ENCODE results near the gene PRKCB.
"Not testable (repeated sequence)": the region's sequence is repeated elsewhere in the genome, so short reads cannot be mapped to it uniquely, and the experiment has no call there.

- TF ChIP-seq ZNF148 (tag by site-specific recombination; IDR thresholded peaks at IDR 0.05; ENCODE audit: borderline replicate concordance); ZNF610 (tag by site-specific recombination; IDR thresholded peaks at IDR 0.05; ENCODE audit: borderline replicate concordance); ZNF513 (tag by site-specific recombination; IDR thresholded peaks at IDR 0.05); CTCF (tag by site-specific recombination; IDR thresholded peaks at IDR 0.05); ZNF280C (tag by site-specific recombination; IDR thresholded peaks at IDR 0.05); ZNF292 (tag by site-specific recombination; IDR thresholded peaks at IDR 0.05; ENCODE audit: borderline replicate concordance, low read depth); ELK4 (IDR thresholded peaks at IDR 0.05; ENCODE audit: borderline replicate concordance, low read depth, low read length); ZNF19 (tag by site-specific recombination; IDR thresholded peaks at IDR 0.05; ENCODE audit: low read depth); SCRT1 (tag by site-specific recombination; IDR thresholded peaks at IDR 0.05; ENCODE audit: borderline replicate concordance); TCF7L2 (IDR thresholded peaks at IDR 0.05; ENCODE audit: borderline replicate concordance, low read depth, low read length): not testable (repeated sequence)
These were observed 316.3 kb downstream of the PRKCB start for GRCh38 chr16:24152048-24152447.

Data from HEK293 (cell line).